Subcutaneous adipose tissue (tissue), 4 donors: Measurements from ENCODE around the gene NEU1. TPM values are rescaled to one million over a fixed set of nuclear protein-coding genes. Genes with fewer than 3 reads are reported as not detected.

Experiments used
- total RNA-seq, 4 donors: library from RNA; depleted of rRNA; stranded (reverse); fragments of >200 nt; gene quantifications; one replicate each; pipeline ENCODE4 v1.1.0, GENCODE V29; 2016
- TF ChIP-seq, protein P1 (sequence below): fragments of 450-650 bp; IDR thresholded peaks from one replicate; pipeline ENCODE4 v1.5.1; 2016; ENCODE audit warnings: low read depth, mild to moderate bottlenecking, control low read depth, antibody characterized with exemption, moderate library complexity

The NEU1 gene
- total RNA-seq, 4 donors from 2014 or later: 24.9 to 46.6 (median 40.2) TPM

DNA sequence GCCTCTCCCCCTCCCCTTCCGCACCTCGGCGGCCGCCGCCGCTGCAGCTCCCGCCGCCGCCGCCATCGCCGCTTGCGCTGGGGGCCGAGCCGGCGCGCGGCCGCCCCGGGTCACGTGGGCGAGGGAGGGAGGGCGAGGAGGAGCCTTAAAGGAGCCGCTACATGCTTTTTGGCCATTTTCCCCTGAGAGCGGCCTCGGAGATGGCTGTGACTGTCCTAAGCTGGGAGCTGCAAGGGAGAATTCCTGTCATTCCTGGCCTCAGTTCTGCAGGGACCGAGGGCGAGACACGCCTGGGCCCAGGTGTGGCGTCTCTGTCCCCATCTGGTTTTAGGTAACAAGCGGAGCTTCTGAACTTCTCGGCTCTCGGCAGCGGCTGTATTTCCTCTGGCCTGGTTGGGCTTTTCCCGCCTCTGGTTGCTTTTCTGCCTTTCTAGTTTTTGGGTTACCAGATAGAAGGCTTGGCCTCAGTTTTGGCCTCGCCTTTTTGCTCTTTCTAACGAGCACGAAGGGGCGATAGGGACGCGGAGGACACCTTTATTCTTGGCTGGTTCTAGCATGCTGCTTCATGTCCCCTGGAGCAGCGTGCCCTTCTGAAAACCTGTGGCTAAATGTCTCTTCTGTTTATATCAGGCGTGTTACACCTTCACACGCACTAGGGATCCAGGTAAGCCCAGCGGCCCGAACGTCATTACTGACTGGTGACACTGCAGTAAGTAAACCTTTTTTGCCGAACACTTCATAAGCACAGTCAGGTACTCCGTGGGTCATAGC is 35.2 kb upstream of the NEU1 start, which contains the start of gene EHMT2:
Gene EHMT2 (minus strand): TSS at position 87 of the 771 bp plus-strand sequence. CDS start 21 bp downstream, at position 66.
- TF ChIP-seq, protein P1, sequence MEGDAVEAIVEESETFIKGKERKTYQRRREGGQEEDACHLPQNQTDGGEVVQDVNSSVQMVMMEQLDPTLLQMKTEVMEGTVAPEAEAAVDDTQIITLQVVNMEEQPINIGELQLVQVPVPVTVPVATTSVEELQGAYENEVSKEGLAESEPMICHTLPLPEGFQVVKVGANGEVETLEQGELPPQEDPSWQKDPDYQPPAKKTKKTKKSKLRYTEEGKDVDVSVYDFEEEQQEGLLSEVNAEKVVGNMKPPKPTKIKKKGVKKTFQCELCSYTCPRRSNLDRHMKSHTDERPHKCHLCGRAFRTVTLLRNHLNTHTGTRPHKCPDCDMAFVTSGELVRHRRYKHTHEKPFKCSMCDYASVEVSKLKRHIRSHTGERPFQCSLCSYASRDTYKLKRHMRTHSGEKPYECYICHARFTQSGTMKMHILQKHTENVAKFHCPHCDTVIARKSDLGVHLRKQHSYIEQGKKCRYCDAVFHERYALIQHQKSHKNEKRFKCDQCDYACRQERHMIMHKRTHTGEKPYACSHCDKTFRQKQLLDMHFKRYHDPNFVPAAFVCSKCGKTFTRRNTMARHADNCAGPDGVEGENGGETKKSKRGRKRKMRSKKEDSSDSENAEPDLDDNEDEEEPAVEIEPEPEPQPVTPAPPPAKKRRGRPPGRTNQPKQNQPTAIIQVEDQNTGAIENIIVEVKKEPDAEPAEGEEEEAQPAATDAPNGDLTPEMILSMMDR: no peak

DNA sequence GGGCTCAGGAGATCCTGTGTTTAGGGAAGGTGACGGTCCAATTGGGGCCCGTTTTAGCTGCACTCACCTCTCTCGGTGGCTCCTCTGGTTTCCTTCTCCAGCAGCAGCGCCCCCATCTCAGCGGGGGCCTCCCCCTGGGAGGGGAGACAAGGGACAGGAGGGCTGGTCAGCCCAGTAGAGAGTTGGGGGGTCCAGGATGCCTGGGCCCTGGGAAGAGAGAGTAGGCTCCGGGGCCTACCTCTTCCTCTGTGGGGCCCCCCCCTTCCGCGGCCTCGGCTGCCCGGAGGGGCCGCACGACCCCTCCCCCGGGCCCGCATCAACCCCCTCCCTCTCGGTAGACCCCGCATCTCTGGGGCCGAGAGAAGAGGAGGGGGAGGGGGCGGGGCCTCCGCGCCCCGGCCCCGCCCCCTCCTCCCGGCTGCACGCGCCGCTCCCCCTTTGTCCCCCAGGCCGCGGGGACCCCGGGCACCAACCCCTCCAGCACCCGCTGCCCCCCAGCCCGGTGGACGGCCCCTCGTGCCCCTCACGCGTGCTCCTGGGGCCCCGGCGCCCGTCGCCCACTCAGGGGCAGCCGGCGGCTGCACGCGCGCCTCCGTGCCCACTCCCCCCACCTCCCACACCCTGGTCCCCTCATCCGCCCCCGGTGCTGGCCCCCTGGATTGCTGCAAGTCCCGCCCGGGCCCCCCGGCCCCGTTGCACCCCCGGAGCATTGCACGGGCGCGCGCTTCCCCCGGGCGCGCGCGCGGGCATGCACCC is 34.4 kb upstream of the NEU1 start:
- TF ChIP-seq, protein P1: no peak

DNA sequence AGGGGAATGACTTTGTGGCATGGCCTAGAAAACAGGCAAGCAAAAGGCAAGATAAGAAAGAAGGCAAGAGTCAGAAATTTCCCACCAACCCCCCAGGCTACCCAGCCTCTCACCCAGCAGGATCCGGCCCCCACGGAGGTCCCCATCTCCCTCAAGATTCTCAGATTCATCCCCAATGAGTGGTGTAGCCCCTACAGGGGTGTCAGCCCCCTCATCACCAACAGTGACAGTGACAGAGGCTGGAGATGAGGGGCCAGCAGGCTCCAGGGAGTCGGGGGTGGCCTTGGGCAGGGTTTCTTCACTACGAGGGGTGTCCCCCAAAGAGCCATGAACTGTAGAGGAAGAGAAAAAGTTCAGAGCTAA is 33.9 kb upstream of the NEU1 start:
- TF ChIP-seq, protein P1: no peak

DNA sequence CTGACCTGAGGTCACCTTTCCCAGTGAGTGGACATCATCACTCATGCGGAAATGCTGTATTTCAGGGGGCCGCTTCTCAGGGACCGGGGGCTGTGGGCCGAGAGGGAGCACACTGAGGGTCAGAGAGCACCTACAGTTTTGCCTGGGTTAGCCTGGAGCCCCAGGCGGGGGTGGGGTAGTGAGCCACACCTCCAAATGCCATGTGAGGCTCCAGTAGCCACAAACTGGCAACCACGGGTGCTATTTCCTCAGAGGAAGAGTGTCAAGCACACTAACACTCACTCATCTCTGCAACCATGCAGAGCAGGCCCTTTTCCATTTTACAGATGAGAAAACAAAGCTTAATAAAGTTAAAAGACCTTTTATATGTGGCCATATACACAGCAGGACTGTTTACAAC is 30.2 kb upstream of the NEU1 start:
- TF ChIP-seq, protein P1: no peak

DNA sequence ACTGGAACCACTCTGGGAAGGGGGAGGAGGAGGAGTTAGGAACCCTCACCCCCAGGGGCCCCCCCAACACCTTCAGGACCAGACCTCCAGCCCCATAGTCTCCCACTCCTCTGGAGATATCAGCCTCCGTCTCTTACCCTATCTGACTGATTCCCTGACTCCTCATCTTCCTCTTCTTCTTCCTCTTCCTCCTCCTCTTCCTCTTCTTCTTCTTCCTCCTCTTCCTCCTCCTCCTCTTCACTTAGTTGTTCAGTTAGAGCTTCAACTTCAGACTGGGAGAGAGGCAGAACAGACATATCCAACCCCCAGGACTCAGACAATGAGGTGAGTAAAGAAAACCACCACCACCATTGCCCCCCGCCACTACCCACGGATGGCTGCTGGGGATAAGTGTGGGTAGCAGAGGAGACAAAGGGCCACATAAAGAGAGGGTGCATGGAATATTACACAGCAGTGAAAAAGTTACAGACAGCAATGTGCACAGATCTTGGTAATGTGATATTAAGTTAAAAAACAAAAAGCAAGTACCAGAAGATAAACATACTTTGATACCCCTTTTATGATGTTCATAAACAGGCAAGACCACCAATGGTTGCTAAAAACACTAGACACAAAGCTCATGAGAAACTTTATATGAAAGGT is 26.8 kb upstream of the NEU1 start:
- TF ChIP-seq, protein P1: no peak

DNA sequence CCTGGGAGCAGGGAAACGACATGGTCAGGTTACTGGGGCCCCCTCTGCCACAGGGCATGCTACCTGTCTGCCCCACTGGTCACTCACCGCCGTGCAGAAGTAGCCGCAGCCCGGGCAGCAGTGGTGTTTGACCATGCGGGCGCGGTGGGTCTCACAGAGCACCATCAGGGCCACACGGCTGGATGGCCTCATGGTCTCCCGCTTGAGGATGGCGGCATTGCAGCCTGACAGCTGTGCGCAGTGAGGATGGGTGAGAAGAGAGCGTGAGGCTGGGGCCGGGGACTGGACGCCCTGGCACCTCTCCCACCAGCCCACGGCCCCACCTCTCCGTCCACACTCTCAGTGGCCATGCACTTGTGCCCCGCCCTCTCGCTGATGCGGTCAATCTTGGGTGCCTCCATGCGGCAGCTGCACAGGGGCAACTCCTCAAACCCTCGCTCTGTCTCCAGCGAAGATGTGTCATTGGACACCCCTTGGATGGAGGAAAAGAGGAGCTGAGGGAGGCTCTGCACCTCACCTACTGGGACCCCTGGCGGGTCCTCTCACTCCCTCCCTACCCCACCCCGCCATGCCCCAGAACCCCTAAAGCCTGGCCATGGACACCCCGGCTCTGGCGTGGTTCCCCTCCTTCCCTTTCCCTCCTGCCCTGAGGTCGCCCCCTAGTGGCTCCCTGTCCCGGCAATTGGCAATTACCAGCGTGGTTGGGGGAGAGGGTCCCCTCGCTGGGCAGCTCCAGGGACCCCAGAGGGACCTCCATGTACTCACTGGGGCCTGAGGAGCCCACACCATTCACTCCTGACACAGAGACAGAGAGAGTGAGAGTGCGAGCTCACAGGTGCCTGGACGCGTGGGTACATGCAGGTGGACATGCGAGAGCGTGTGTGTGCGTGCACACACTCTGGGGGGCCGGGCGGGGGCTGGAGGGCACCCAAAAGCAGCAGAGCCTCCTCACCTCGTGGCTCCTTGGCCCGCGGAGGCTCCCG is 25.9 kb upstream of the NEU1 start:
- TF ChIP-seq, protein P1: no peak
